Vagina (tissue), 2 donors: ENCODE data around the gene SLC17A4.

Experiments used
- CTCF ChIP-seq, 3 experiments: fragments of 450-650 bp in 2 of 3; fragments of 200-600 bp in 1 of 3; sonication (generic) in 1 of 3; IDR thresholded peaks; one replicate each; pipeline ENCODE4 v1.5.1; 2017 to 2019; ENCODE audit warnings: antibody characterized with exemption in 3 of 3, mild to moderate bottlenecking in 2 of 3, moderate library complexity in 2 of 3
- POLR2AphosphoS5 ChIP-seq, 2 donors: sonication (generic); formaldehyde crosslinking; IDR thresholded peaks; one replicate each; pipeline ENCODE4 v1.9.0; 2017; ENCODE audit warnings: antibody characterized with exemption in 2 of 2, mild to moderate bottlenecking in 2 of 2, low read depth in 1 of 2; ENCODE audit not compliant: insufficient read depth in 1 of 2

GRCh38 chr6:25769983-25770382 is 15.4 kb downstream of the SLC17A4 start:
- TF ChIP-seq POLR2AphosphoS5 (IDR thresholded peaks at IDR 0.05; ENCODE audit: insufficient read depth in 1 of 2, low read depth in 1 of 2) (no peak), CTCF (IDR thresholded peaks at IDR 0.05) (no peak)
